ENCODE measurements around the gene NAALADL2. TPM values are rescaled to one million over a fixed set of nuclear protein-coding genes. Genes with fewer than 3 reads are reported as not detected.

The NAALADL2 gene
- total RNA-seq, 4 donors from 2014 or later = 3.8 to 20.3 (median 8.6) TPM

DNA sequence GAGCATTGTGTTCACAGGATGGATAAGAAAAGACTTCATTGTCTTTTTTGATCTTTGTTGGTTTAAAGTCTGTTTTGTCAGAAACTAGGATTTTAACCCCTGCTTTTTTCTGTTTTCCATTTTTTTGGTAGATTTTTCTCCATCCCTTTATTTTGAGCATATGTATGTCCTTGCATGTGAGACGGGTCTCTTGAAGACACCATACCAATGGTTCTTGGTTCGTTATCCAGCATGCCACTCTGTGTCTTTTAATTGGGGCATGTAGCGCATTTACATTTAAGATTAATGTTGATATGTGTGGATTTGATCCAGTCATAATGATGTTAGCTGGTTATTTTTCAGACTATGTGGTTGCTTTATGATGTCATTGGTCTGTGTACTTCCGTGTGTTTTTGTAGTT is 687.0 kb downstream of the NAALADL2 start:
- H3K4me3 ChIP-seq = no peak overlapping the region
- no peak for DNase-seq (ENCODE audit: extremely low spot score)
- no peaks in the 10 kb centered on the region for H3K36me3 ChIP-seq
- H3K27ac ChIP-seq (replicated peaks in 1 of 4) = no peak overlapping the region
- no peaks in the 10 kb centered on the region for H3K4me1 ChIP-seq
- intact Hi-C loops (cut with DNase I) = no loop called here
- TF ChIP-seq, protein P1, sequence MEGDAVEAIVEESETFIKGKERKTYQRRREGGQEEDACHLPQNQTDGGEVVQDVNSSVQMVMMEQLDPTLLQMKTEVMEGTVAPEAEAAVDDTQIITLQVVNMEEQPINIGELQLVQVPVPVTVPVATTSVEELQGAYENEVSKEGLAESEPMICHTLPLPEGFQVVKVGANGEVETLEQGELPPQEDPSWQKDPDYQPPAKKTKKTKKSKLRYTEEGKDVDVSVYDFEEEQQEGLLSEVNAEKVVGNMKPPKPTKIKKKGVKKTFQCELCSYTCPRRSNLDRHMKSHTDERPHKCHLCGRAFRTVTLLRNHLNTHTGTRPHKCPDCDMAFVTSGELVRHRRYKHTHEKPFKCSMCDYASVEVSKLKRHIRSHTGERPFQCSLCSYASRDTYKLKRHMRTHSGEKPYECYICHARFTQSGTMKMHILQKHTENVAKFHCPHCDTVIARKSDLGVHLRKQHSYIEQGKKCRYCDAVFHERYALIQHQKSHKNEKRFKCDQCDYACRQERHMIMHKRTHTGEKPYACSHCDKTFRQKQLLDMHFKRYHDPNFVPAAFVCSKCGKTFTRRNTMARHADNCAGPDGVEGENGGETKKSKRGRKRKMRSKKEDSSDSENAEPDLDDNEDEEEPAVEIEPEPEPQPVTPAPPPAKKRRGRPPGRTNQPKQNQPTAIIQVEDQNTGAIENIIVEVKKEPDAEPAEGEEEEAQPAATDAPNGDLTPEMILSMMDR (IDR thresholded peaks at IDR 0.05) = no peak
- TF ChIP-seq EP300 (IDR thresholded peaks at IDR 0.05) (no peak), POLR2A (IDR thresholded peaks at IDR 0.05; ENCODE audit: low read depth) (no peak), POLR2AphosphoS5 (IDR thresholded peaks at IDR 0.05) (no peak)
- H3K9me3 ChIP-seq = peaks cover 0 to 6% (median 0%) of the 10 kb centered on the region in 4 donors
- H3K27me3 ChIP-seq = no peaks in the 10 kb centered on the region
- WGBS = 92% methylated on average over 4 of the region's 4 CpGs

DNA sequence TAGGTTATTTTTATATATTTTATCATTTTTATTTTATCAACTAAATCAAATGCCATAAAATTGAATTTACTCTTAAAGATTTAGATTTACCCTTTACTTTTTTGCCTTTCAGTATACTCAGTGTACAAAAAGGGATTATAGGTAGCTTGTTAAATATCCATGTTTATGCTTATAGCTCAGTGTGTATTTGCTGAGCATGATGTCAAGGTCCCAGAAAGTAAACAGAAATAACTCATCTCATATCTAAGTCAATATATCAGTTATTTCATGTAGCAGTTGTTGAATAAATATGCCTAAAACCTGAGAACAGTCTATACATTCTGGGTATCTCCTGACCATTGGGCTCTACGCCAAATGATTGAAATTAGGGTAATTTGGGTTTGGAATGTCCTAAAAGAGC is 693.8 kb downstream of the NAALADL2 start:
- DNase-seq (ENCODE audit: extremely low spot score) = no peak
- Histone ChIP-seq H3K27ac (replicated peaks in 1 of 4) (no peak overlapping the region), H3K4me1 (no peaks in the 10 kb centered on the region), H3K27me3 (no peaks in the 10 kb centered on the region), H3K36me3 (no peaks in the 10 kb centered on the region), H3K9me3 (no peaks in the 10 kb centered on the region), H3K4me3 (no peak overlapping the region)
- intact Hi-C loops (cut with DNase I) = no loop called here
- WGBS = 100% methylated on average over 1 of the region's 1 CpG
- no peak for TF ChIP-seq EP300 (IDR thresholded peaks at IDR 0.05)
- no peak for TF ChIP-seq POLR2A (IDR thresholded peaks at IDR 0.05; ENCODE audit: low read depth)
- TF ChIP-seq, protein P1 (IDR thresholded peaks at IDR 0.05) = no peak

DNA sequence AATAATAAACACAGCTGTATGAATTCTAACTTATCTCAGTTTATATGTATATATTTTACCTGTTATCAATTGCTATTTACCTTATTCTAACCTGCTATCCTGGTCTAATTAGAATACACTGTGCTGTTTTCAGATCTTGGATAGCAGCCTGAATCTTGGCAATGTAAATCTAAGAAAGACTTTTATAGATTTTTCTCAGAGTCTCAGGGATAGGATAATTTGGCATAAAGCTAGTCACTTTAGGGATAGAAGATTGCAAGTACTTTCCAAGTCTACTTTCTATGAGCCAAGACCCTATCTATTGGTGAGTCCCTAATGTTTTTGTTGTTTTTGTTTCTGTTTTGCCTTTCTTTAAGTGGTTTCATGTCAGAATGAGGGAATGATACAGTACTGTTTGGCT is 695.7 kb downstream of the NAALADL2 start:
- Histone ChIP-seq H3K4me3 (no peak overlapping the region), H3K27me3 (no peaks in the 10 kb centered on the region), H3K36me3 (no peaks in the 10 kb centered on the region), H3K27ac (replicated peaks in 1 of 4) (no peak overlapping the region), H3K9me3 (peaks cover 0 to 3% (median 0%) of the 10 kb centered on the region in 4 donors), H3K4me1 (no peaks in the 10 kb centered on the region)
- no peak for DNase-seq (ENCODE audit: extremely low spot score)
- intact Hi-C loops (cut with DNase I) = no loop called here
- TF ChIP-seq POLR2AphosphoS5 (IDR thresholded peaks at IDR 0.05) = no peak
- TF ChIP-seq, protein P1 (IDR thresholded peaks at IDR 0.05) = no peak
- TF ChIP-seq POLR2A (IDR thresholded peaks at IDR 0.05; ENCODE audit: low read depth) = no peak
- TF ChIP-seq EP300 (IDR thresholded peaks at IDR 0.05) = no peak

DNA sequence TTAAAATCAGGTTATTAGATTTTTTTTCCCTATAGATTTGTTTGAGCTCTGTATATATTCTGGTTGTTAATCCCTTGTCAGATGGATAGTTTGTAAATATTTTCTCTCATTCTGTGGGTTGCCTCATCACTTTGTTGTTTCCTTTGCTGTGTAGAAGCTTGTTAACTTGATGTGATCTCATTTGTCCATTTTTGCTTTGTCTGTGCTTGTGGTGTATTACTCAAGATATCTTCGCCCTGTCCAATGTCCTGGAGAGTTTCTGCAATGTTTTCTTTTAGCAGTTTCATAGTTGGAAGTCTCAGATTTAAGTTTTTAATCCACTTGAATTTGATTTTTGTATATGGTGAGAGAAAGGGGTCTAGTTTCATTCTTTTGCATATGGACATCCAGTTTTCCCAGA is 699.1 kb downstream of the NAALADL2 start:
- no peak overlapping the region for H3K4me3 ChIP-seq
- no peak overlapping the region for H3K27ac ChIP-seq (replicated peaks in 1 of 4)
- H3K27me3 ChIP-seq = no peaks in the 10 kb centered on the region
- H3K36me3 ChIP-seq = no peaks in the 10 kb centered on the region
- H3K9me3 ChIP-seq = peaks cover 0 to 3% (median 0%) of the 10 kb centered on the region in 4 donors
- WGBS = 91% methylated on average over 1 of the region's 1 CpG
- no peak for DNase-seq (ENCODE audit: extremely low spot score)
- no peak for TF ChIP-seq EP300 (IDR thresholded peaks at IDR 0.05)
- no peak for TF ChIP-seq POLR2A (IDR thresholded peaks at IDR 0.05; ENCODE audit: low read depth)
- TF ChIP-seq, protein P1 (IDR thresholded peaks at IDR 0.05) = no peak
- no peak for TF ChIP-seq POLR2AphosphoS5 (IDR thresholded peaks at IDR 0.05)
- no peaks in the 10 kb centered on the region for H3K4me1 ChIP-seq
- intact Hi-C loops (cut with DNase I) = no loop called here

DNA sequence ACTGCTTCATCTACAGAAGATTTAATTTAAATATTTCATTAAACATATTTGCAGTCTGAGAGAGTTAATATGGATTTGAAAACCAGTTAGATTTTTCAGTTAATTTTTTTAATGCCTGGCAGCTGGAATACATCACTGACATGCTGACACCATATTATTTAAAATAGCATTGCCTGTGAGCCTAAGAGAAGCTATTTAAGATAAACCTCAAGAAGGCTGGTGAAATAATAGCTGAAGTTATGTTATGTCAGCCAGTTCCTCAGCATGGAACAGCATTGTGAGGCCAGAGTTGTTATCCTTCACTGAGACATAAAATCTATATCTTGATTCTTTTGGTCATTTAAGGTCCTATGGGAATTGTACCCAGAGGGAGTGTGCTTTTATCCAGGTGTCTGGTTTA is 705.2 kb downstream of the NAALADL2 start:
- no peaks in the 10 kb centered on the region for H3K9me3 ChIP-seq
- no peak for DNase-seq (ENCODE audit: extremely low spot score)
- no peaks in the 10 kb centered on the region for H3K27me3 ChIP-seq
- H3K4me1 ChIP-seq = no peaks in the 10 kb centered on the region
- no peak overlapping the region for H3K4me3 ChIP-seq
- H3K36me3 ChIP-seq = no peaks in the 10 kb centered on the region
- intact Hi-C loops (cut with DNase I) = no loop called here
- no peak overlapping the region for H3K27ac ChIP-seq (replicated peaks in 1 of 4)
- no peak for TF ChIP-seq POLR2AphosphoS5 (IDR thresholded peaks at IDR 0.05)
- TF ChIP-seq, protein P1 (IDR thresholded peaks at IDR 0.05) = no peak
- no peak for TF ChIP-seq POLR2A (IDR thresholded peaks at IDR 0.05; ENCODE audit: low read depth)
- TF ChIP-seq EP300 (IDR thresholded peaks at IDR 0.05) = no peak
